Endothelial cell of umbilical vein (primary cell): ENCODE measurements around the gene FNBP1L. TPM values are rescaled to one million over a fixed set of nuclear protein-coding genes. Genes with fewer than 3 reads are reported as not detected.

Source experiments
- BruUV-seq: library from RNA; stranded (reverse); fragments of 400-500 nt; replicated peaks from 2 replicates; lab custom pipeline; 2021; lab: Mats Ljungman, UMichigan
- CTCF ChIA-PET: fragments of 300-600, 350-600 bp; sonication (Branson Sonifier 250); formaldehyde crosslinking; loops from one replicate; lab custom pipeline; 2021; ENCODE audit warnings: antibody characterized with exemption, inconsistent platforms; lab: Charles Lee
- POLR2A ChIA-PET: fragments of 300-600, 350-600 bp; sonication (Branson Sonifier 250); formaldehyde crosslinking; loops from one replicate; lab custom pipeline; 2021; ENCODE audit warnings: antibody characterized with exemption, inconsistent platforms; lab: Charles Lee
- DNase-seq: peaks from one replicate; pipeline ENCODE4 v3.0.0-alpha.2; 2011; ENCODE audit warnings: low read depth, low spot score
- FAIRE-seq: peaks from 2 replicates; lab custom pipeline; 2011; peaks lifted over from hg19 to GRCh38; lab: Jason Lieb, UNC
- H2AFZ ChIP-seq: 2 replicates; pipeline ENCODE4 v1.6.0; 2012; ENCODE audit warnings: low read depth, low read length, control low read depth, inconsistent platforms
- H3K27ac ChIP-seq: 2 replicates; pipeline ENCODE4 v1.5.1; 2011; ENCODE audit warnings: low read depth, mild to moderate bottlenecking, control low read depth, low read length, moderate library complexity; ENCODE audit not compliant: insufficient read depth
- H3K27me3 ChIP-seq, 2 experiments: 2 replicates each; pipeline versions ENCODE4 v1.6.0 to v1.6.1; 2011; ENCODE audit warnings: low read length in 2 of 2, mixed read lengths in 1 of 2; ENCODE audit not compliant: control insufficient read depth in 2 of 2, insufficient read depth in 2 of 2
- H3K36me3 ChIP-seq, 2 experiments: 2 replicates in 1 of 2; 3 replicates in 1 of 2; pipeline ENCODE4 v1.5.1; 2011; ENCODE audit warnings: low read length in 2 of 2, mild to moderate bottlenecking in 1 of 2, moderate library complexity in 1 of 2; ENCODE audit not compliant: control insufficient read depth in 2 of 2, insufficient read depth in 2 of 2; ENCODE audit errors: extremely low read depth in 1 of 2
- H3K4me1 ChIP-seq: 3 replicates; pipeline ENCODE4 v1.5.1; 2011; ENCODE audit warnings: mild to moderate bottlenecking, low read length; ENCODE audit not compliant: control insufficient read depth, insufficient read depth; ENCODE audit errors: extremely low read depth
- H3K4me2 ChIP-seq: 2 replicates; pipeline ENCODE4 v1.6.1; 2011; ENCODE audit warnings: low read length, control low read depth, mixed read lengths; ENCODE audit not compliant: insufficient read depth
- H3K4me3 ChIP-seq, 3 experiments: fragments of 200-600 bp in 1 of 3; sonication (generic), shearing (Covaris generic) in 1 of 3; replicated peaks in 1 of 3; 2 replicates each; pipeline ENCODE4 v1.5.1; 2011 to 2016; ENCODE audit warnings: control low read depth in 3 of 3, low read length in 3 of 3, mild to moderate bottlenecking in 2 of 3, inconsistent platforms in 1 of 3, low read depth in 1 of 3, moderate library complexity in 1 of 3; ENCODE audit not compliant: insufficient read depth in 1 of 3
- H3K79me2 ChIP-seq: 2 replicates; pipeline ENCODE4 v1.6.0; 2012; ENCODE audit warnings: low read length, inconsistent platforms; ENCODE audit not compliant: control insufficient read depth, insufficient read depth
- H3K9ac ChIP-seq: replicated peaks from 2 replicates; pipeline ENCODE3; 2011; ENCODE audit warnings: low read length, control low read depth; ENCODE audit not compliant: insufficient read depth; ENCODE audit errors: extremely low read depth
- H3K9me1 ChIP-seq: replicated peaks from 3 replicates; pipeline ENCODE4 v1.6.0; 2011; ENCODE audit warnings: mild to moderate bottlenecking, low read length; ENCODE audit not compliant: control insufficient read depth, insufficient read depth; ENCODE audit errors: extremely low read depth
- H3K9me3 ChIP-seq: replicated peaks from 2 replicates; pipeline ENCODE4 v1.5.1; 2012; ENCODE audit warnings: low read length, inconsistent platforms; ENCODE audit not compliant: control insufficient read depth, insufficient read depth
- H4K20me1 ChIP-seq: replicated peaks from 2 replicates; pipeline ENCODE3; 2011; ENCODE audit warnings: mild to moderate bottlenecking, low read length; ENCODE audit not compliant: control insufficient read depth, insufficient read depth; ENCODE audit errors: extremely low read depth
- EZH2 ChIP-seq: IDR thresholded peaks from 2 replicates; pipeline ENCODE4 v1.6.1; 2012; ENCODE audit warnings: borderline replicate concordance, low read depth, mild to moderate bottlenecking, moderate library complexity, low read length, inconsistent platforms; ENCODE audit not compliant: severe bottlenecking
- FOS ChIP-seq: IDR thresholded peaks from 2 replicates; pipeline ENCODE4 v1.6.1; 2011; ENCODE audit warnings: mild to moderate bottlenecking, low read length, moderate library complexity, borderline replicate concordance; ENCODE audit not compliant: insufficient read depth
- GATA2 ChIP-seq: IDR thresholded peaks from 2 replicates; pipeline ENCODE4 v1.7.0; 2011; ENCODE audit warnings: low read depth, mild to moderate bottlenecking, moderate library complexity, mixed read lengths, low read length; ENCODE audit not compliant: insufficient read length, insufficient read depth
- JUN ChIP-seq: IDR thresholded peaks from 2 replicates; pipeline ENCODE4 v1.6.1; 2011; ENCODE audit warnings: borderline replicate concordance, low read depth; ENCODE audit not compliant: insufficient read length, insufficient read depth
- MAX ChIP-seq: IDR thresholded peaks from 2 replicates; pipeline ENCODE4 v1.6.1; 2011; ENCODE audit not compliant: insufficient read depth, insufficient read length
- MYC ChIP-seq: IDR thresholded peaks from one replicate; pipeline ENCODE4 v1.6.1; 2011; ENCODE audit warnings: mild to moderate bottlenecking, low read depth, low read length
- POLR2A ChIP-seq: IDR thresholded peaks from 2 replicates; pipeline ENCODE4 v1.6.1; 2012; ENCODE audit warnings: low read depth, mild to moderate bottlenecking, control low read depth, low read length
- POLR2AphosphoS5 ChIP-seq: IDR thresholded peaks from 2 replicates; pipeline ENCODE4 v1.6.1; 2012; ENCODE audit warnings: low read depth, mild to moderate bottlenecking, control low read depth, low read length, moderate library complexity; ENCODE audit not compliant: insufficient read depth
- dilution Hi-C: fragments of 300-500 bp; cut with MboI; formaldehyde crosslinking; loops from one replicate; pipeline ENCODE4 v1.15.0; 2019; ENCODE audit warnings: low sequenced_read_pairs; ENCODE audit not compliant: extremely low pct_ligation_motif_present
- intact Hi-C: fragments of 100-400 bp; cut with micrococcal nuclease; formaldehyde crosslinking; loops from one replicate; pipeline ENCODE4 v1.10.0; 2022
- polyA plus RNA-seq, 4 experiments: library from polyadenylated mRNA; depleted of rRNA in 3 of 4; stranded (reverse) in 3 of 4; unstranded in 1 of 4; fragments of >200 nt; gene quantifications; 2 replicates each; pipeline versions ENCODE4 v1.2.1 to v1.2.3, GENCODE V29; 2011 to 2012; ENCODE audit warnings: missing spikeins in 1 of 4
- total RNA-seq: library from RNA; stranded (reverse); gene quantifications from 2 replicates; pipeline ENCODE4 v1.2.3, GENCODE V29; 2021
- TF ChIP-seq, protein P1 (sequence below), 2 donors: IDR thresholded peaks; 1 replicate in 1 of 2; 2 replicates in 1 of 2; pipeline ENCODE4 v1.5.1; 2011; ENCODE audit warnings: low read length in 2 of 2, mild to moderate bottlenecking in 2 of 2, moderate library complexity in 2 of 2, control low read depth in 1 of 2, inconsistent platforms in 1 of 2, low read depth in 1 of 2; ENCODE audit not compliant: insufficient read depth in 1 of 2; ENCODE audit errors: extremely low read depth in 1 of 2

The FNBP1L gene
- total and polyA plus RNA-seq, 2 donors (not counting 3 experiments of a cell fraction or from before 2014, with no cell fraction given), result 28.1 to 56.4 TPM

- H3K4me3 ChIP-seq, result no peak overlapping the region
- H4K20me1 ChIP-seq, result no peaks in the 10 kb centered on the region
- H3K9ac ChIP-seq, result no peak overlapping the region
- POLR2A ChIA-PET, result no interaction called here
- H3K27ac ChIP-seq, result no peak overlapping the region
- H3K27me3 ChIP-seq, result no peaks in the 10 kb centered on the region
- H3K4me1 ChIP-seq, result peaks cover 10% of the 10 kb centered on the region
- H3K9me3 ChIP-seq, result no peaks in the 10 kb centered on the region
- TF ChIP-seq POLR2AphosphoS5 (no peak), EZH2 (no peak), MYC (no peak), FOS (no peak), POLR2A (no peak), JUN (no peak), MAX (no peak), GATA2 (no peak)
- TF ChIP-seq, protein P1, sequence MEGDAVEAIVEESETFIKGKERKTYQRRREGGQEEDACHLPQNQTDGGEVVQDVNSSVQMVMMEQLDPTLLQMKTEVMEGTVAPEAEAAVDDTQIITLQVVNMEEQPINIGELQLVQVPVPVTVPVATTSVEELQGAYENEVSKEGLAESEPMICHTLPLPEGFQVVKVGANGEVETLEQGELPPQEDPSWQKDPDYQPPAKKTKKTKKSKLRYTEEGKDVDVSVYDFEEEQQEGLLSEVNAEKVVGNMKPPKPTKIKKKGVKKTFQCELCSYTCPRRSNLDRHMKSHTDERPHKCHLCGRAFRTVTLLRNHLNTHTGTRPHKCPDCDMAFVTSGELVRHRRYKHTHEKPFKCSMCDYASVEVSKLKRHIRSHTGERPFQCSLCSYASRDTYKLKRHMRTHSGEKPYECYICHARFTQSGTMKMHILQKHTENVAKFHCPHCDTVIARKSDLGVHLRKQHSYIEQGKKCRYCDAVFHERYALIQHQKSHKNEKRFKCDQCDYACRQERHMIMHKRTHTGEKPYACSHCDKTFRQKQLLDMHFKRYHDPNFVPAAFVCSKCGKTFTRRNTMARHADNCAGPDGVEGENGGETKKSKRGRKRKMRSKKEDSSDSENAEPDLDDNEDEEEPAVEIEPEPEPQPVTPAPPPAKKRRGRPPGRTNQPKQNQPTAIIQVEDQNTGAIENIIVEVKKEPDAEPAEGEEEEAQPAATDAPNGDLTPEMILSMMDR (IDR thresholded peaks at IDR 0.05; ENCODE audit: extremely low read depth in 1 of 2, insufficient read depth in 1 of 2, low read depth in 1 of 2, low read length in 2 of 2), result no peak
- intact Hi-C loops, result no loop called here
- FAIRE-seq, result no peak
- CTCF ChIA-PET, result no interaction called here
- H3K4me2 ChIP-seq, result no peak overlapping the region
- no peak for DNase-seq
- H3K79me2 ChIP-seq, result peaks cover 87% of the 10 kb centered on the region
- no peaks in the 10 kb centered on the region for H3K9me1 ChIP-seq
- H3K36me3 ChIP-seq, result peaks cover 0 to 3% of the 10 kb centered on the region in 2 experiments
- BruUV-seq, result no TSS peak
- dilution Hi-C loops, result no loop called here
- H2AFZ ChIP-seq, result no peak overlapping the region
These were observed 147.3 kb downstream of the FNBP1L start for GRCh38 chr1:93595266-93595665.
